HG03460 (cell line): ENCODE results near the gene C1orf35.

Source experiments
- ATAC-seq: cut with Tn5 transposase; IDR thresholded peaks from one replicate; pipeline ENCODE4 v1.9.1; 2021; ENCODE audit not compliant: unreplicated experiment

The C1orf35 gene

DNA sequence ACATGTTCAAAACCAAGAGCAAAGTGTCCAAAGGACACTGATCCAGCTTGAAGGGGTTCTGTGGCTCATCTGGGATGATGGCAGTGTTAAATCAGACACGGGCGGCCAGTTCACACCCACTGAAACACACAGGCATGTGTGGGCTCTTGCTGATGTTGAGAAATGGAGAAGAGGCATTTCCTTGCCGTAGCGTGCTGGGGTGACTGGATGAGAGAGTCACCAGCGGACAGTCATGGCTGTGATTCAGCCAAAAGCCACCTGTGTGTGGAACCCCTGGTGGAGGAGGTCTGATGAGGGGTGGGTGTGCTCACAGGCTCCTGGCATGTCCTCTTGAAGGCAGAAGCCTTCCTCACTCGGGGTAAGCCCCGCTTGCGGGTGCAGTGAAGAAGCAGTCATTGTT, 7.2 kb downstream of the C1orf35 start:
- ATAC-seq = no peak

- no peak for ATAC-seq
These were observed 8.0 kb downstream of the C1orf35 start for GRCh38 chr1:228095161-228095560.

DNA sequence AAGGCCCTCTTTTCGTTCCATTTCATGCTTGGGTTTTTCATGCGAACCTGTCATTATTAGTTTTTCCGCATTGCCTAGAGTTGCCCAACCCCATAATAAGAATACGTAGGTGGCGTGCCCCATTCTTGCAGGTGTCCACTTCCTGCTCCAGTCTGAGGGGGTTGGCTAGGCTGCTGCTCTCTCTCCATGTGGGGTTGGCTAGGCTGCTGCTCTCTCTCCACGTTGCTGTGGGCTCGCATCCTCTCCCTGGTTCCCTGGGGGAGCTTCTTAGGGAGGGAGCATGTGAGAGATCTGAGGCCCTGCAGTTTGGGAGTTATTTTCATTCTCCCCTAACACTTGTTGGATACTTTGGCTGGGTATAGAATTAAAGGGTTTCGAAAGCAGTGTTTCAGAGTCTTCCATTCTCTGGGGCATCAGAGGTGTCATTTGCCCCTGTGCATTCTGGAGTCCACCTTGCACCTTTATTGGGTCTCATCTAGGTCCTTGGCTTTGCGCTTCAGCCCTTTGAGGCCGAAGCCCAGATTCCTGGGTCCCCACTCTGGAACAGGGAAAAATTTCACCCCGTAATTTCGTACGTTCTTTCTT, 8.6 kb downstream of the C1orf35 start:
- no peak for ATAC-seq

DNA sequence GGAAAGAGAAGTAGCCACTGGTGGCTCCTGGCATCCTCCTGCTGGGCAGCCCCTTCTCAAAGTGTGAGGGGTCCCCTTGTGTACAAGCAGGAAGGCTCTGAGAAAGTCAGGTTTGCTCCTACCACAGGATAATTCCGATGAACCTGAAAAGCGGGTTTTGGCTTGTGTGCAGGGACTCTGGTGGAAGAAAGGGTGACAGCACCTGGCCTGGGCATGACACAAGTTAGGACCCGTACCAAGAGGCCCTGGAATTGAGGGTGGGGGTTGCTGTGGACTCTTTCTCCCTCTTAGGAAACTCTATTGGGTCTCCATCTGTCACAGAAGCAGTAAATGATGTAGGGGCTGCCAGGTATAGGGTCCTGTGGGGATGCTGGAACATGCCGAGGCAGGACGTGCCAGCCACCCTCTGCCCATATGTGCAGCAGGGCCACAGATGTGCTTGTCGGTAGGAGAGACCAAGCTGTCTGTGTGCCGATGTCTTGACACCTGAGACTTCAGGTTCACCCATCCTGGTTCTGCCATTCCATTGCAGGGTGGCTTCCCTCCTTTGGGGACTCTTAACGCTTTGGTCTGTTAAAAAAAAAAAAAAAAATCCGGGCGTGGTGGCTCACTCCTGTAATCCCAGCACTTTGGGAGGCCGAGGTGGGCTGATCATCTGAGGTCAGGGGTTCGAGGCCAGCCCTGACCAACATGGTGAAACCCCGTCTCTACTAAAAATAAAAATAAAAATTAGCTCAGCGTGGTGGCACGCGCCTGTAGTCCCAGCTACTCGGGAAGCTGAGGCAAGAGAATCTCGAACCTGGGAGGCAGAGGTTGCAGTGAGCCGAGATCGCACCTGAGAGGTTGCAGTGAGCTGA, 9.8 kb downstream of the C1orf35 start:
- no peak for ATAC-seq

DNA sequence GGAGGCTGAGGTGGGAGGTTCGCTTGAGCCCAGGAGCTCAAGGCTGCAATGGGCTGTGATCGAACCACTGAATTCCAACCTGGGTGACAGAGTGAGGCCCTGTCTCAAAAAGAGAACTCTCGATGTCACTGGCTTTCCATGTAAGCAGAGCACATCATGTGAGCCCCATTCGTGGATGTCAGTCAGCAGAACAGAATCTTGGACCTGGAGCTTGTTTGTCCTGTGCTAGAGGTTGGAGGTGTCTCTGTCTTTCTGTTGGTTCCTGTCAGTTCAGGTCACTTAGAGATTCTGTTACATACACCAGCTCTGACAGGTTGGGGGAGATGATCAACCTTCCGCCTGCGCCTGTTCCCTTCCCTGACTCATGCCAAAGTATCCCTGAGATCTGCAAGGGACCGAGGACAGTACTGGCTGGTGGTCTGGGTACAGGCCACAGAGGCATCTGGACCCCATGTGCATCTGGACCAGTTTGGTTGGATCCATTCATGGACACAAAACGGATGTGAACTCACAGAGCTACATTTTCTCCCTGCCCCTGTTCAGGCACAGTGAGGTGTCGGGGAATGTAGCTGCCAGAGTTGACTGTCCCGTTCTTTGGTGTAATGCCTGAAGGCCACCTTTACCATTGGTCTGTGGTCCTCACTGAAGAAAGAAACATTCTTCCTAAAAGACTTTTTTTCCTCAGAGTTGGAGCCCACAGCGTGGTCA, 10.6 kb downstream of the C1orf35 start:
- ATAC-seq = no peak

DNA sequence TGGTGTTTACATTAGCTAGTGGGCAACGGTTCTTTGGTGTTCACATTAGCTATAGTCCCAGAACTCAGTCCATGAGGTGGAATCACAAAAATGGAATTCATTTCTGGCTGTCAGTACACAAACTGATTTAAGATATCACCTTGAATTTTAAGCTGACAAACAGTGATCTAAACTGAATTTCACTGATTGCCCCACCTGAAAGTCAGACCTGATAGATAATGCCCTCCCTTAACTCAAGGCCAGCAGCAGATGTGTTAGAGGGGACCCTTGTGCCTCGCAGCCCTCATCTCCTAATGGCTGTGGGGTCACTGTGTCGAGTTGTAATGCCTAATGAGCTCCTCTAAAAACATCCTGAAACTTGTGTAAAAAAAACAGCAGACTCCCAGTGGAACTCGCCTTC, 12.0 kb downstream of the C1orf35 start:
- ATAC-seq = no peak

DNA sequence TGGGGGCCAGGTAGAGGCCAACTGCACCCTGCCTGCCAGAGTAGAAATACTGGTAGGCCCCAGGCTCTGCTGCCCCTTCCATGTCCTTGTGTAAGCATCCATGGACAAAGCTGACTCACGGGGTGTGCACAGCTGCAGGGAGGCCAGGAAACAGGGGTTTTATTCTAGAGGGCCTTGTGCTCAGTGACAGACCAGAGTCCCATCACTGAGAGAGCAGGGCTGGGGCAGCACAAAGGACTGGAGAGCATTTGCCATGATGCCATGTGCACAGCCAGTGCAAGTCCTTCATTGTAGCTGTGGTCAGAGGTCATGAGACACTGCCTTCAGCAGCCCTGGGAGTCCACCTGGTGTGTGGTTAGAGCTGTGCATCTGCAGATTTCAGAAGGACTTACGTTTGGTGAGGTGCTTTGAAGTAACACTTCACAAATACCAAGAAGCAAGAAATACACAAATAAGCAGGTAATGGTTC, 12.5 kb downstream of the C1orf35 start:
- ATAC-seq = no peak

- no peak for ATAC-seq
These were observed 13.4 kb downstream of the C1orf35 start for GRCh38 chr1:228089519-228090380.

DNA sequence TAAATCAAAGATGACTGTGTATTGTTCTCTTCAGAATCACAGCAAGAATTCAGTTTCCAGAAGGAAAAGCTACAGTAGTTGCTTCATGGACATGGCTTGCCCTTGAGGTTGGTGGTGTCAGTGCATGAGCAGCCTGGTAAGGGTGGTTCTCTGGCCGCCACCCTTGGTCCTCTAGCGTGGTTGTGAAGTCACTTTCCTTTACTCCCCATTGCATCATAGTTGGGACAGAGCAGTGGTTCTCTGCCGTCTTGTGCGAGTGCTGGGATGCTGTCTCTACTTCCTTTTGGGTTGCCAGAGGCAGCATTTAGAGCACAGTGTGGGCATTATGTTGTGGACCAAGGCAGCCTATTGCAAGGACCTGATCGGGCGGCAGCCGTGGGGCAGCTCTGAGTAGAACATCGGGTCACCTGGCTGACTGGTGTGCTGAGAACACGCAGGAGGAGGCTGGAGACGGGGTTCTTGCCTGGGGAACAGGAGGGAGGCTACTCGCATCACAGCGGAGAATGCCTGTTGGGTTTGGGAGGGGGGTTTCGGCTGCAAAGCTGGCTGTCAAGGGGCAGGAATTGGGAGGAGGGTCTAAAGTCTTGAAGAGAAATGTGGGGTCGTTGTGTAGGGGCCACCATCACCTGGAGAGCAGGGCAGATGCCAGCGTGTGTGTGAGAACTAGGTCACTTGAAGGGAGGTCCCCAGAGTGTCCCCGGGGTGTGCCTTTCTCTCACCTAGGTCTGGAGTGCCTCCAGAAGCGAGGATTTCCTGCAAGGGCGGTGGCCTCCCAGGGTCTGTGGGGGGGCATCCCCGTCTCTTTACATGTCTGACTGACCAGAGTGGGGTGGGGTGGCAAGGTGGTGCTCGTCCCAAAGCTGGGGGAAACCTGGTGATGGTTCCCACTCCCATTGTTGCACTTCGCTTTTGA, 14.3 kb downstream of the C1orf35 start:
- ATAC-seq = no peak

- ATAC-seq = no peak
These were observed 15.3 kb downstream of the C1orf35 start for GRCh38 chr1:228087771-228088251.

- ATAC-seq = no peak
These were observed 17.7 kb downstream of the C1orf35 start for GRCh38 chr1:228085287-228085951.

- no peak for ATAC-seq
These were observed 18.3 kb downstream of the C1orf35 start for GRCh38 chr1:228084797-228085196.

GRCh38 chr1:228084325-228084724, 18.8 kb downstream of the C1orf35 start:
- ATAC-seq = no peak

GRCh38 chr1:228083871-228084278, 19.2 kb downstream of the C1orf35 start:
- ATAC-seq = no peak

- peak; percentile 24 for ATAC-seq
These were observed 19.9 kb downstream of the C1orf35 start for GRCh38 chr1:228082918-228083870.

- ATAC-seq = peak; percentile 69
These were observed 20.8 kb downstream of the C1orf35 start, which contains the start of gene ARF1 for GRCh38 chr1:228082214-228082917. Gene ARF1, plus strand, starts transcription at chr1:228082708. Its CDS starts 14,407 bp downstream, at chr1:228097115.

DNA sequence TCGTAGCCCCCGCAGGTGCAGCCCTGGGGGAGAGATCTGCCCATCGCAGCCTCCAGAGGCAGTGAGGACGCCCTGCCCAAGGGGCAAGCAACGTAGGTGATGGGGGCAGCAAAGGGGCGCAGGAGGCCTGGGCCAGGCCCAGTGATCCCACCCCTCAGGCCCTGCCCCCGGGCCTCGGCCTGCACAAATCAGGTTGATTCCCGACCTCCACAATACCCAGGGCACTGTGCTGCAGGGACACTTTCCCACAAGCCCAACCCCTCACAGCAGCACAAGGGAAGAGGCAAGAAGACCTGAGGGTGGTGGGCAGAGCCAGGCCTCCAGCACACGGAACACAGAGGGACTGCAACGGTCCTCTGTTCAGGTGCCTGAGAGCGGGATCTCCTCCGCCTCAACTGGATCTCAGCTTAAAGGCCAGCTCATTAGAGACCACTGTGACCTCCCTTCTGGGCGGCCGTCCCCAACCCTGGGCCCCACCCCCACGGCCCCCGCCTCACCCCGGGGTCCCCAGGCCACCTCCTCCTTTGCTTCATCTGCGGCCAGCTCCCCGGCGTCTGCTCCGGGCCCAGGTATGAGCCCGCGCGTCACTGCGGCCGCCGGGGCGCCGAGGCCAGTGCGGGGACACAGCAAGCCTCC, 21.4 kb downstream of the C1orf35 start:
- ATAC-seq = peak; percentile 34
